Natural killer cell treated with Interleukin-12 subunit alpha and Interleukin-12 subunit beta and Interleukin-15 and Interleukin-18, amount 100 ng/mL, for 72 hours (primary cell): ENCODE measurements around the gene PACSIN1. TPM values are rescaled to one million over a fixed set of nuclear protein-coding genes. Genes with fewer than 3 reads are reported as not detected.

Experiments used
- ATAC-seq, 2 donors: fragments of 150-1000 bp; cut with Tn5 transposase in 1 of 2; sonication (Bioruptor Pico), chemical (Tn5 transposase) in 1 of 2; 2 replicates each; pipeline ENCODE4 v1.10.0; 2021
- DNase-seq: peaks from one replicate; pipeline ENCODE4 v3.0.0; 2022; ENCODE audit warnings: low spot score
- H3K27ac Mint-ChIP-seq, 2 donors: 1 replicate in 1 of 2; 2 replicates in 1 of 2; pipeline ENCODE4 v1.8.0; 2022; ENCODE audit warnings: mixed read lengths in 2 of 2, mild to moderate bottlenecking in 1 of 2, moderate library complexity in 1 of 2
- H3K27me3 Mint-ChIP-seq, 2 donors: 1 replicate in 1 of 2; 2 replicates in 1 of 2; pipeline ENCODE4 v1.8.0; 2022; ENCODE audit warnings: mixed read lengths in 2 of 2
- H3K36me3 Mint-ChIP-seq: one replicate; pipeline ENCODE4 v1.8.0; 2022; ENCODE audit warnings: mixed read lengths
- H3K4me1 Mint-ChIP-seq, 2 donors: 1 replicate in 1 of 2; 2 replicates in 1 of 2; pipeline ENCODE4 v1.8.0; 2022; ENCODE audit warnings: low read depth in 2 of 2, mixed read lengths in 2 of 2, mild to moderate bottlenecking in 1 of 2
- H3K4me3 Mint-ChIP-seq: one replicate; pipeline ENCODE4 v1.8.0; 2022; ENCODE audit warnings: mixed read lengths
- H3K9me3 Mint-ChIP-seq: 2 replicates; pipeline ENCODE4 v1.8.0; 2022; ENCODE audit warnings: mixed read lengths
- total RNA-seq, 2 donors: library from RNA; stranded (reverse); gene quantifications; one replicate each; pipeline ENCODE4 v1.2.3, GENCODE V29; 2022

Gene PACSIN1
- under 1 TPM in 1 of 2 donors, not detected in 1; 0.19 TPM for total RNA-seq

GRCh38 chr6:34465531-34466241, at the start of gene PACSIN1:
Gene PACSIN1 (plus strand): TSS chr6:34466076. CDS start chr6:34526306, 60,230 bp downstream.
- Mint-ChIP-seq H3K9me3 (no peaks in the 10 kb centered on the region), H3K4me3 (peak within 1 kb of the TSS; percentile 12), H3K4me1 (peaks cover 0 to 4% of the 10 kb centered on the region in 2 donors), H3K27ac (no peak within 1 kb of the TSS), H3K27me3 (peaks cover 8 to 24% of the 10 kb centered on the region in 2 donors), H3K36me3 (no peaks in the 10 kb centered on the region)
- no peak for DNase-seq
- ATAC-seq: peak in 1 of 2 donors; percentile 55

GRCh38 chr6:34416877-34417371, 49.0 kb upstream of the PACSIN1 start:
- Mint-ChIP-seq H3K36me3 (peaks cover 24% of the 10 kb centered on the region), H3K4me3 (no peak overlapping the region), H3K9me3 (no peaks in the 10 kb centered on the region), H3K27ac (no peak overlapping the region), H3K27me3 (no peaks in the 10 kb centered on the region), H3K4me1 (peaks cover 15 to 18% of the 10 kb centered on the region in 2 donors)
- DNase-seq: no peak
- ATAC-seq: no peak

GRCh38 chr6:34418367-34418766, 47.5 kb upstream of the PACSIN1 start:
- ATAC-seq (no peak), DNase-seq (no peak)
- Mint-ChIP-seq H3K4me1 (peaks cover 9 to 12% of the 10 kb centered on the region in 2 donors), H3K4me3 (no peak overlapping the region), H3K27ac (no peak overlapping the region), H3K36me3 (peaks cover 23% of the 10 kb centered on the region), H3K27me3 (no peaks in the 10 kb centered on the region), H3K9me3 (no peaks in the 10 kb centered on the region)

GRCh38 chr6:34423254-34423653, 42.6 kb upstream of the PACSIN1 start:
- H3K27me3 Mint-ChIP-seq: no peaks in the 10 kb centered on the region
- H3K36me3 Mint-ChIP-seq: peaks cover 15% of the 10 kb centered on the region
- peak overlapping the region; percentile 93 for H3K4me3 Mint-ChIP-seq
- DNase-seq: no peak
- ATAC-seq: no peak
- no peak overlapping the region for H3K27ac Mint-ChIP-seq
- H3K9me3 Mint-ChIP-seq: no peaks in the 10 kb centered on the region
- peaks cover 21 to 22% of the 10 kb centered on the region in 2 donors for H3K4me1 Mint-ChIP-seq

GRCh38 chr6:34424200-34425131, 41.4 kb upstream of the PACSIN1 start:
- Mint-ChIP-seq H3K9me3 (no peaks in the 10 kb centered on the region), H3K4me3 (peak overlapping the region; percentile 93), H3K27ac (peak overlapping the region; percentile 99), H3K4me1 (peaks cover 18 to 21% of the 10 kb centered on the region in 2 donors), H3K36me3 (peaks cover 10% of the 10 kb centered on the region), H3K27me3 (no peaks in the 10 kb centered on the region)
- no peak for ATAC-seq
- DNase-seq: no peak

- DNase-seq: no peak
- H3K36me3 Mint-ChIP-seq: peaks cover 10% of the 10 kb centered on the region
- H3K4me3 Mint-ChIP-seq: peak overlapping the region; percentile 93
- H3K4me1 Mint-ChIP-seq: peaks cover 18 to 21% of the 10 kb centered on the region in 2 donors
- no peaks in the 10 kb centered on the region for H3K9me3 Mint-ChIP-seq
- H3K27me3 Mint-ChIP-seq: no peaks in the 10 kb centered on the region
- no peak for ATAC-seq
- peak overlapping the region; percentile 99 for H3K27ac Mint-ChIP-seq
These were observed 40.8 kb upstream of the PACSIN1 start for GRCh38 chr6:34425132-34425497.

GRCh38 chr6:34425498-34426410, 40.1 kb upstream of the PACSIN1 start, which contains the start of gene RPS10:
Gene RPS10 (minus strand): TSS chr6:34426069. CDS start chr6:34425221, 848 bp downstream.
- peak; percentile 99 for ATAC-seq
- Mint-ChIP-seq H3K9me3 (no peaks in the 10 kb centered on the region), H3K4me3 (peak within 1 kb of the TSS; percentile 93), H3K36me3 (peaks cover 10% of the 10 kb centered on the region), H3K4me1 (peaks cover 18 to 21% of the 10 kb centered on the region in 2 donors), H3K27me3 (no peaks in the 10 kb centered on the region), H3K27ac (peak within 1 kb of the TSS; percentile 99)
- DNase-seq: peak; percentile 94

GRCh38 chr6:34435916-34436315, 30.0 kb upstream of the PACSIN1 start:
- Mint-ChIP-seq H3K9me3 (no peaks in the 10 kb centered on the region), H3K36me3 (no peaks in the 10 kb centered on the region), H3K27ac (no peak overlapping the region), H3K4me1 (no peaks in the 10 kb centered on the region), H3K4me3 (no peak overlapping the region), H3K27me3 (peaks cover 0 to 5% of the 10 kb centered on the region in 2 donors)
- ATAC-seq (no peak), DNase-seq (no peak)

GRCh38 chr6:34436803-34437643, 28.9 kb upstream of the PACSIN1 start:
- Mint-ChIP-seq H3K36me3 (no peaks in the 10 kb centered on the region), H3K4me3 (no peak overlapping the region), H3K27ac (no peak overlapping the region), H3K9me3 (no peaks in the 10 kb centered on the region), H3K27me3 (peaks cover 2 to 5% of the 10 kb centered on the region in 2 donors), H3K4me1 (peaks cover 2 to 3% of the 10 kb centered on the region in 2 donors)
- DNase-seq (no peak), ATAC-seq (no peak)

- Mint-ChIP-seq H3K4me1 (peaks cover 2 to 3% of the 10 kb centered on the region in 2 donors), H3K27me3 (peaks cover 2 to 5% of the 10 kb centered on the region in 2 donors), H3K4me3 (no peak overlapping the region), H3K9me3 (no peaks in the 10 kb centered on the region), H3K36me3 (no peaks in the 10 kb centered on the region), H3K27ac (no peak overlapping the region)
- DNase-seq (no peak), ATAC-seq (no peak)
These were observed 28.3 kb upstream of the PACSIN1 start for GRCh38 chr6:34437644-34437970.

GRCh38 chr6:34438705-34439104, 27.2 kb upstream of the PACSIN1 start:
- ATAC-seq (no peak), DNase-seq (no peak)
- H3K27me3 Mint-ChIP-seq: peaks cover 2 to 5% of the 10 kb centered on the region in 2 donors
- no peaks in the 10 kb centered on the region for H3K9me3 Mint-ChIP-seq
- no peak overlapping the region for H3K27ac Mint-ChIP-seq
- H3K36me3 Mint-ChIP-seq: no peaks in the 10 kb centered on the region
- H3K4me3 Mint-ChIP-seq: no peak overlapping the region
- peaks cover 2 to 3% of the 10 kb centered on the region in 2 donors for H3K4me1 Mint-ChIP-seq

- H3K4me3 Mint-ChIP-seq: no peak overlapping the region
- no peak overlapping the region for H3K27ac Mint-ChIP-seq
- H3K36me3 Mint-ChIP-seq: no peaks in the 10 kb centered on the region
- peaks cover 2 to 5% of the 10 kb centered on the region in 2 donors for H3K27me3 Mint-ChIP-seq
- no peak for DNase-seq
- ATAC-seq: no peak
- peaks cover 2 to 3% of the 10 kb centered on the region in 2 donors for H3K4me1 Mint-ChIP-seq
- no peaks in the 10 kb centered on the region for H3K9me3 Mint-ChIP-seq
These were observed 26.4 kb upstream of the PACSIN1 start for GRCh38 chr6:34439442-34439841.
